GM12801 (cell line): ENCODE results near the gene GPANK1.

Experiments used
- CTCF ChIP-seq: IDR thresholded peaks from one replicate; pipeline ENCODE4 v1.5.1; 2011; ENCODE audit warnings: control low read depth; ENCODE audit not compliant: insufficient read length; ENCODE audit errors: extremely low read depth

The GPANK1 gene

GRCh38 chr6:31680226-31681134 lies 15.7 kb upstream of the GPANK1 start, which contains the start of gene LY6G5C:
TSS of gene LY6G5C (minus strand) at chr6:31681067. CDS start at chr6:31680373, 694 bp downstream.
- no peak for TF ChIP-seq CTCF

DNA sequence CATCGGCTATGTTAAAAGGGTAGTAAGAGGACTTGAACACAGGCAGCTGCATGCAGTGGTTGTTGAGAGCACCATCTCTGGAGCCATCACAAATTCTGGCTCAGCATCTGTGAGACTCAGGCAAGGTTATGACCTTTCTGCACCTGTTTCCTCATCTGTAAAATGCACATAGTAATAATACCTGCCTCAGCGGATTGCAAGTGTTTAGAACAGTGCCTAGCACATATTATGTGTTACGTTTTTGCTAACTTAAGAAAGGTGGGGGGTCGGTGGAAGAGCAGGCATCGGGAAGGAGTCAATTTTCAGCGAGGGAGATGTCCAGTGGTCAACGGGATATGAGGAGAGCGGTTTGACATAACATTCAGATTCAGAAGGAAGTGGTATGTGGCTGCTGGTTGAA lies 13.2 kb upstream of the GPANK1 start:
- no peak for TF ChIP-seq CTCF

DNA sequence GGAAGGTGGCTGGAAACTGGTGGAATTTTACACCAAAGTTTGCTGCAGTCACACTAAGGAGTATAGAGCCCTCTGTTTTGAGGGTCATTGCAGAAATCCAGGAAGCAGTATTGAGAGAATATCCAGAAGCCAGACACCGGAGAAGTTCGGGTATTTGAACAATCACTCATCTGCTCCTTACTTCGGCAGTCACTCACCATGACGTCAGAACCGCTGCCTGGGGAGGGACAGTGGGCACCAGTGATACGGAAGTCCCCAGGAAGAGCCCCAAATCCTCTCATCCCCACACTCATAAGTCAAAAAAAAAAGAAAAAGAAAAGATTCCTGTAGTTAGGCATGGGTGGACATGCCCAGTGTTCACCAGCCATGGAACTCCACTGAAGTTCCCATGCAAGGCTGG lies 12.1 kb upstream of the GPANK1 start:
- TF ChIP-seq CTCF: no peak

- no peak for TF ChIP-seq CTCF
Measured at GRCh38 chr6:31676322-31676903, 11.6 kb upstream of the GPANK1 start.

GRCh38 chr6:31669676-31670075 lies 4.9 kb upstream of the GPANK1 start, which contains the start of gene LY6G5B:
TSS of gene LY6G5B (plus strand) at chr6:31669976. CDS start at chr6:31670951, 975 bp downstream.
- TF ChIP-seq CTCF: no peak

GRCh38 chr6:31666337-31666965 lies 1.7 kb upstream of the GPANK1 start:
- no peak for TF ChIP-seq CTCF
